CD4-positive, alpha-beta T cell treated with Interleukin-6 at 100 ng/mL for 8 hours (primary cell): ENCODE data around the gene EML2.
A peak's percentile ranks its signal among the peaks of the same experiment; 100 is the strongest.
"Not testable (repeated sequence)": the region's sequence is repeated elsewhere in the genome, so short reads cannot be mapped to it uniquely, and the experiment has no call there.

Source experiments
- DNase-seq: peaks from one replicate; pipeline ENCODE4 v3.0.0-alpha.2; 2020; ENCODE audit warnings: mixed read lengths, low spot score

Gene EML2

GRCh38 chr19:45646345-45646698 lies 7.1 kb upstream of the EML2 start:
- no peak for DNase-seq

- peak; percentile 77 for DNase-seq
These were observed 6.6 kb upstream of the EML2 start for GRCh38 chr19:45645631-45646344.

- peak; percentile 13 for DNase-seq
These were observed 6.0 kb upstream of the EML2 start for GRCh38 chr19:45645068-45645630.

GRCh38 chr19:45643927-45644771 lies 5.0 kb upstream of the EML2 start:
- DNase-seq, result no peak

- peak; percentile 86 for DNase-seq
These were observed 4.1 kb upstream of the EML2 start for GRCh38 chr19:45643024-45643926.

GRCh38 chr19:45641274-45642105 lies 2.3 kb upstream of the EML2 start:
- DNase-seq, result peak; percentile 69

GRCh38 chr19:45640849-45641273 lies 1.7 kb upstream of the EML2 start:
- DNase-seq, result no peak

GRCh38 chr19:45637890-45638667 lies 1.1 kb downstream of the EML2 start:
- no peak for DNase-seq

- no peak for DNase-seq
These were observed 2.3 kb downstream of the EML2 start for GRCh38 chr19:45636902-45637301.

GRCh38 chr19:45636275-45636674 lies 2.9 kb downstream of the EML2 start:
- DNase-seq, result no peak

- DNase-seq, result no peak
These were observed 6.6 kb downstream of the EML2 start for GRCh38 chr19:45632468-45633196.

- DNase-seq, result no peak
These were observed 8.7 kb downstream of the EML2 start for GRCh38 chr19:45630463-45630862.

GRCh38 chr19:45629704-45630103 lies 9.5 kb downstream of the EML2 start:
- no peak for DNase-seq

- not testable (repeated sequence) for DNase-seq
These were observed 11.0 kb downstream of the EML2 start for GRCh38 chr19:45628219-45628618.

- DNase-seq, result no peak
These were observed 15.2 kb downstream of the EML2 start for GRCh38 chr19:45623984-45624383.

- DNase-seq, result no peak
These were observed 17.2 kb downstream of the EML2 start for GRCh38 chr19:45621976-45622503.

GRCh38 chr19:45621389-45621788 lies 17.8 kb downstream of the EML2 start:
- DNase-seq, result no peak

GRCh38 chr19:45616704-45617017 lies 22.5 kb downstream of the EML2 start:
- DNase-seq, result no peak
